ENCODE data around the gene CFAP57.

CFAP57 gene

DNA sequence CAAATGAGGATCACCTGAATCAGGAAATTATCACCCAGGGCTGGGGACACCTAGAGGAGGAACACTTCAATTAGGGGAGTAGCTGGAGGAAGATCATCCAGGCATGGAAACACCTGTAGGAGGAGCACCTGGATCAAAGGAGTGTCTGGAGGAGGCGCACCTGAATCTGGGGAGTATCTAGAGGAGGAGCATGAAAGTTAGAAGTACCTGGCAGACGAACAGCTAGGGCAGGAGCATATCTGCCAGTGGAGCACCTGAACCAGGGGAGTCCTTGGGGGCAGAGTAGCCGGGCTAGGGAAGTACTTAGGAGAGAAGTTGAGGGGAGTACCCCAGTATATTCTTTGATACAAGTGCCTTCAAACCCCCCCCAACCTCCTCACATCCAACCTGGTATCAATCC is 111.9 kb downstream of the CFAP57 start:
- Histone ChIP-seq H3K9ac (no peak overlapping the region), H3K79me2 (ENCODE audit: insufficient read depth, low read depth) (no peaks in the 10 kb centered on the region), H3K36me3 (ENCODE audit: insufficient read depth) (no peaks in the 10 kb centered on the region), H3K4me3 (IDR thresholded peaks at IDR 0.05; ENCODE audit: insufficient read depth, low read depth, low read length) (no peak overlapping the region), H3K27ac (no peak overlapping the region), H3K4me1 (ENCODE audit: low read depth, poor library complexity, severe bottlenecking) (no peaks in the 10 kb centered on the region), H3K27me3 (ENCODE audit: insufficient read depth, low read depth) (no peaks in the 10 kb centered on the region), H3K4me2 (no peak overlapping the region), H2AFZ (ENCODE audit: low read depth) (no peak overlapping the region), H4K20me1 (ENCODE audit: insufficient read depth) (no peaks in the 10 kb centered on the region)
- TF ChIP-seq, protein P1, sequence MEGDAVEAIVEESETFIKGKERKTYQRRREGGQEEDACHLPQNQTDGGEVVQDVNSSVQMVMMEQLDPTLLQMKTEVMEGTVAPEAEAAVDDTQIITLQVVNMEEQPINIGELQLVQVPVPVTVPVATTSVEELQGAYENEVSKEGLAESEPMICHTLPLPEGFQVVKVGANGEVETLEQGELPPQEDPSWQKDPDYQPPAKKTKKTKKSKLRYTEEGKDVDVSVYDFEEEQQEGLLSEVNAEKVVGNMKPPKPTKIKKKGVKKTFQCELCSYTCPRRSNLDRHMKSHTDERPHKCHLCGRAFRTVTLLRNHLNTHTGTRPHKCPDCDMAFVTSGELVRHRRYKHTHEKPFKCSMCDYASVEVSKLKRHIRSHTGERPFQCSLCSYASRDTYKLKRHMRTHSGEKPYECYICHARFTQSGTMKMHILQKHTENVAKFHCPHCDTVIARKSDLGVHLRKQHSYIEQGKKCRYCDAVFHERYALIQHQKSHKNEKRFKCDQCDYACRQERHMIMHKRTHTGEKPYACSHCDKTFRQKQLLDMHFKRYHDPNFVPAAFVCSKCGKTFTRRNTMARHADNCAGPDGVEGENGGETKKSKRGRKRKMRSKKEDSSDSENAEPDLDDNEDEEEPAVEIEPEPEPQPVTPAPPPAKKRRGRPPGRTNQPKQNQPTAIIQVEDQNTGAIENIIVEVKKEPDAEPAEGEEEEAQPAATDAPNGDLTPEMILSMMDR (conservative IDR thresholded peaks at IDR 0.05; ENCODE audit: low read depth, low read length), result no peak

DNA sequence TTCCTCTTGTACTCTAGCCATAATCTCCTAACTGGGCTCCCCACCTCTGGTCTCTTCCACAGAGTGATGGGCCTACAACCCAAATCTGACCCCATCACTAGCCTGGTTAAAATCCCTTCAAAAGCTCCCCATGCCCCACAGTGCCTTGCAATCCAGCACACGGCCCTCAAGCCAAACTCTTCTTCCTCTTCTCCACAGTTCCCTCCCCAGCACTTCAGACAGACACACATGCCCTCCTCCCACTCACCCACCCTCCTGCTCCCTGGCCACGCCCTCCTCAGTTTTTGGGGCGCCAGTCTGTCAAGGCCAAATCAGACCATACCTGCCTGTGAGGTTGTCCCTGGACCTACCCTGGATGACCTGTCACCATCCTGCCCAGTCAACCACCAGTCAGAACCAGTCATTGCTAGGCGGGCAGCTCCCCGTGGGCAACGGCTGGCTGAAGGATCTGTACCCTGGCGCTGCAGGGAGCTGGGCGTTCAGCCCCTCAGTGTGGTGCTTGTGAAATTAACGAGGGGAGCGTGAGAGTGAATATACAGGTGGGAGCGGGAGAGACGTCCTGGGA is 112.5 kb downstream of the CFAP57 start:
- H2AFZ ChIP-seq (ENCODE audit: low read depth), result no peak overlapping the region
- no peak overlapping the region for H3K4me2 ChIP-seq
- TF ChIP-seq, protein P1 (conservative IDR thresholded peaks at IDR 0.05; ENCODE audit: low read depth, low read length), result no peak
- no peak overlapping the region for H3K4me3 ChIP-seq (IDR thresholded peaks at IDR 0.05; ENCODE audit: insufficient read depth, low read depth, low read length)
- no peaks in the 10 kb centered on the region for H3K4me1 ChIP-seq (ENCODE audit: low read depth, poor library complexity, severe bottlenecking)
- H3K27me3 ChIP-seq (ENCODE audit: insufficient read depth, low read depth), result no peaks in the 10 kb centered on the region
- H4K20me1 ChIP-seq (ENCODE audit: insufficient read depth), result no peaks in the 10 kb centered on the region
- H3K27ac ChIP-seq, result no peak overlapping the region
- no peak overlapping the region for H3K9ac ChIP-seq
- no peaks in the 10 kb centered on the region for H3K36me3 ChIP-seq (ENCODE audit: insufficient read depth)
- no peaks in the 10 kb centered on the region for H3K79me2 ChIP-seq (ENCODE audit: insufficient read depth, low read depth)

DNA sequence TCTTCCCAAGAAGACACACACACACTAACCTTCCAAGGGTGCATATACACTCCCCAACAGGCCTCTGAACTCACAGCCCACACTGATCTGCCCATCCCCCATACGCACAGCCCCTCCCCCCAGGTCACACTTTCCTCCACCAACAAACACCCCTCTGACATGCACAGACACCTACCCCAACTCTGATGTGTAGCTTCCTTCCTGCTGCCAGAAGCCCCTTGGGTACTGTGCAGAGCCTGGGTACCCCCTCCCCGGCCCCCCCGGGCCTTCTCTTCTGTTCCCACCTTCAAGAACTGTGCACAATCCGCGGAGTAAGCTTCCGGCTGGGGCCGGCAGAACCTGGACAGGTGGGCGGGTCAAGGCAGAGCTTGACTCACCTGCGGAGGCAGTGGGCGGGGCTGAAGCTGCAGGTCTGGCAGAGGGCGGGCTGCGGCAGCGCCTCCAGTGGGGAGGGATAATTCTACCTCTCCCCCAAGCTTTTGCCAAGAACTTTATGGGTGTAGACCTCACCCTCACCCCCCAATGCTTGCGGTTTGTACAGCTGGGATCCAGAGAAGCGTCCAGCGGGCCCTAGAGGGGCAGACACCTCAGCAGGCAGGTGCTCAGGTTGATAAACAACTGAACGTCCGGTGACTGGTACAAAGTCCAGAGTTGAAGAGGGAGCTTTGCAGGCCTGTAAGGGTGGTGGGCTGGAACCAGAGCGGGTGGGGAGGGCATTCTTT is 113.3 kb downstream of the CFAP57 start, which contains the start of gene C1orf210:
Gene C1orf210 (minus strand): TSS at position 313 of the 722 bp plus-strand sequence. CDS start 2,311 bp downstream, outside the sequence.
- TF ChIP-seq, protein P1 (conservative IDR thresholded peaks at IDR 0.05; ENCODE audit: low read depth, low read length), result no peak
- H3K4me3 ChIP-seq (IDR thresholded peaks at IDR 0.05; ENCODE audit: insufficient read depth, low read depth, low read length), result no peak within 1 kb of the TSS
- no peak within 1 kb of the TSS for H2AFZ ChIP-seq (ENCODE audit: low read depth)
- H3K36me3 ChIP-seq (ENCODE audit: insufficient read depth), result no peaks in the 10 kb centered on the region
- H3K9ac ChIP-seq, result no peak within 1 kb of the TSS
- no peaks in the 10 kb centered on the region for H4K20me1 ChIP-seq (ENCODE audit: insufficient read depth)
- H3K4me1 ChIP-seq (ENCODE audit: low read depth, poor library complexity, severe bottlenecking), result no peaks in the 10 kb centered on the region
- no peaks in the 10 kb centered on the region for H3K27me3 ChIP-seq (ENCODE audit: insufficient read depth, low read depth)
- H3K27ac ChIP-seq, result no peak within 1 kb of the TSS
- H3K4me2 ChIP-seq, result no peak within 1 kb of the TSS
- H3K79me2 ChIP-seq (ENCODE audit: insufficient read depth, low read depth), result no peaks in the 10 kb centered on the region

DNA sequence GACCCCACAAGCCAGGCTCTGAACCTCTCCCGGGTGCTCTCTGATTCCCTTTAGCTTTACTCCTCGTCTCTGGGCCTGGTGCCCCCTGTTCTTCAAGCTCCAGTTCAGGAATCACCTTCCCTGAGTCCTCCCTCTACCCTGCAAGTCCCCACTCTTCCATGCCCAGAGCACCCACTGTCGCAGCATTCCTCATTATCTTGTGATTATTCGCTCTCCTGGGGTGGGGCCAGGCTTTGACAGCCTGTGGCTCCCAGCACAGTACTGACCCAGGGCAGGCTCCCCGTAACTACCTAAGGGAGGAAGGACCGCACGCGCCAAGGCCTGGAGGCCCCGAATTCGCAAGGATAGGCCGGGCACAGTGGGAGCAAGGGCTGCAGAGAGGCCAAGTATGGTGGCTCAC is 114.0 kb downstream of the CFAP57 start:
- H3K4me3 ChIP-seq (IDR thresholded peaks at IDR 0.05; ENCODE audit: insufficient read depth, low read depth, low read length), result no peak overlapping the region
- no peak overlapping the region for H2AFZ ChIP-seq (ENCODE audit: low read depth)
- H3K4me2 ChIP-seq, result no peak overlapping the region
- no peaks in the 10 kb centered on the region for H3K79me2 ChIP-seq (ENCODE audit: insufficient read depth, low read depth)
- no peaks in the 10 kb centered on the region for H4K20me1 ChIP-seq (ENCODE audit: insufficient read depth)
- no peaks in the 10 kb centered on the region for H3K36me3 ChIP-seq (ENCODE audit: insufficient read depth)
- TF ChIP-seq, protein P1 (conservative IDR thresholded peaks at IDR 0.05; ENCODE audit: low read depth, low read length), result no peak
- no peaks in the 10 kb centered on the region for H3K4me1 ChIP-seq (ENCODE audit: low read depth, poor library complexity, severe bottlenecking)
- H3K27me3 ChIP-seq (ENCODE audit: insufficient read depth, low read depth), result no peaks in the 10 kb centered on the region
- H3K27ac ChIP-seq, result no peak overlapping the region
- no peak overlapping the region for H3K9ac ChIP-seq
